Brain microvascular endothelial cell (primary cell): ENCODE results near the gene DLG2.

ENCODE experiments used
- DNase-seq: peaks from one replicate; pipeline ENCODE4 v3.0.0-alpha.2; 2020
- H3K27ac ChIP-seq: fragments of 250-450 bp; sonication (Bioruptor Pico); 2 replicates; pipeline ENCODE4 v1.5.1; 2020; ENCODE audit warnings: mild to moderate bottlenecking, moderate library complexity
- H3K27me3 ChIP-seq: fragments of 250-450 bp; sonication (Bioruptor Pico); replicated peaks from 2 replicates; pipeline ENCODE4 v1.5.1; 2020; ENCODE audit warnings: mild to moderate bottlenecking
- H3K36me3 ChIP-seq: fragments of 250-450 bp; sonication (Bioruptor Pico); replicated peaks from 2 replicates; pipeline ENCODE4 v1.5.1; 2020; ENCODE audit warnings: mild to moderate bottlenecking
- H3K4me3 ChIP-seq: 2 replicates; pipeline ENCODE4 v1.5.1; 2011; ENCODE audit warnings: low read depth, mild to moderate bottlenecking, control low read depth, low read length, moderate library complexity
- in situ Hi-C: cut with HindIII; loops from 2 replicates; pipeline ENCODE4 v1.10.0; 2017; ENCODE audit warnings: low sequenced_read_pairs, low pct_ligation_motif_present
- TF ChIP-seq, protein P1 (sequence below): IDR thresholded peaks from 2 replicates; pipeline ENCODE4 v1.5.1; 2011; ENCODE audit warnings: low read depth, mild to moderate bottlenecking, moderate library complexity, low read length, control low read depth, inconsistent platforms; ENCODE audit errors: missing control alignments

Gene DLG2

DNA sequence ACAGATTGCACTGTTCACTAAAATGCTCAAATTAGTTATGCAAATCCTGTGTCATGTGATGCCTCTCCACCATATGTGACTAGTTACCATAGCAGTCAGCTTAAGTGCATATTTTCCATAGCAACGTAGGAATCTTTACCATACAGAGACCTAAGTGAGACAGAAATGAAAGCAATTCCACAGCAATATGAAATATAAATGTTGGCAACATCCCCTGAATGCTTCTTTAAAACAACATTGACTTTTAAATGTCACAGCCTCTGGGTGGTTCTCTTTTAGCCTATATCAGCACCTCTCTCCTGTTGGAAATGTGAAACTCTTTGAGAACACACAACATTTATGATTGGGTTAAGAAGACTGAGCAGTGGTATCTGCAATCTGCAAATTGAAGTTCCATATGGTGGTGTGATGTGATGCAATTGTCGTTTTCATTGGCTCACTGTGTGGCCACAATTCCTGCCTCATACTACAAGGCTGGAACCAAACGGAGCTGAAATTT is 814.6 kb downstream of the DLG2 start:
- H3K4me3 ChIP-seq, result no peak overlapping the region

DNA sequence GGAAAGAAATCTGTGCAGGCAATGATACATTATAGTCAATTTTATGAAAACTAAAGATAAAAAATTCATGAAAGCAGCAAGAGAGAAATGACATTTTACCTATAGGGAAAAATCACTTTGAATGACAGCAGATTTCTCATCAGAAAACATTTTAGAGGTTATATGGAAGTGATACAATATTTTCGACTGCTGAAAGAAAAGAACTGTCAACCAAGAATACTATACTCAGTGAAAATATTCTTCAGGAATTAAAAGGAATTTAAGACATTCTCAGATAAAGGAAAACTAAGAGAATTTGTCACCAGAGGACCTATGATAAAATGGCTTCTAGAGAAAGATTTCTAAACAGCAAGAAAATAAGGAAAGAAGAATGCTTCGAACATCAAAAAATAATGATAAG is 820.8 kb downstream of the DLG2 start:
- Histone ChIP-seq H3K27ac (no peak overlapping the region), H3K4me3 (no peak overlapping the region), H3K27me3 (no peaks in the 10 kb centered on the region), H3K36me3 (no peaks in the 10 kb centered on the region)
- no peak for DNase-seq
- in situ Hi-C loops, result no loop called here
- TF ChIP-seq, protein P1, sequence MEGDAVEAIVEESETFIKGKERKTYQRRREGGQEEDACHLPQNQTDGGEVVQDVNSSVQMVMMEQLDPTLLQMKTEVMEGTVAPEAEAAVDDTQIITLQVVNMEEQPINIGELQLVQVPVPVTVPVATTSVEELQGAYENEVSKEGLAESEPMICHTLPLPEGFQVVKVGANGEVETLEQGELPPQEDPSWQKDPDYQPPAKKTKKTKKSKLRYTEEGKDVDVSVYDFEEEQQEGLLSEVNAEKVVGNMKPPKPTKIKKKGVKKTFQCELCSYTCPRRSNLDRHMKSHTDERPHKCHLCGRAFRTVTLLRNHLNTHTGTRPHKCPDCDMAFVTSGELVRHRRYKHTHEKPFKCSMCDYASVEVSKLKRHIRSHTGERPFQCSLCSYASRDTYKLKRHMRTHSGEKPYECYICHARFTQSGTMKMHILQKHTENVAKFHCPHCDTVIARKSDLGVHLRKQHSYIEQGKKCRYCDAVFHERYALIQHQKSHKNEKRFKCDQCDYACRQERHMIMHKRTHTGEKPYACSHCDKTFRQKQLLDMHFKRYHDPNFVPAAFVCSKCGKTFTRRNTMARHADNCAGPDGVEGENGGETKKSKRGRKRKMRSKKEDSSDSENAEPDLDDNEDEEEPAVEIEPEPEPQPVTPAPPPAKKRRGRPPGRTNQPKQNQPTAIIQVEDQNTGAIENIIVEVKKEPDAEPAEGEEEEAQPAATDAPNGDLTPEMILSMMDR, result no peak

More for the DNA sequence above, 814.6 kb downstream of the DLG2 start:
- DNase-seq, result peak; percentile 16
- TF ChIP-seq, protein P1, result no peak
- Histone ChIP-seq H3K27ac (no peak overlapping the region), H3K27me3 (no peaks in the 10 kb centered on the region), H3K36me3 (no peaks in the 10 kb centered on the region)
- in situ Hi-C loops, result no loop called here

DNA sequence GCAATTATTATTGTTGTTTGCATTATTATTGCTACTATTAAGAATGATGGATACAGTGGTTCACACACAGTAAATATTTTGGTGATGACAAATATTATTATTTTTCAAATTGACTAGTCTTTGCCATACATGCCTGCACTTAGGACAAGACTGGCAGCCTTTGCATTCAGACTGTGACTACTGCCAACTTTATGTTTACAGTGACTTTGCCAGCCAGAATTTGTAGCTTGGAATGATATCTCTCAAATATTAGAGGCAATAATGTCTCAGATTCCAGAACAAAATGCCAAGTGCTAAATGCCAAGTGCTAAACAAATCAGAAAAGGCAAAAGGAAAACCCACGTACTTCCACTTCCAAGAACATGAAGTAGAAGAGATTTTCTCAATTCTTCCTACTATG is 823.1 kb downstream of the DLG2 start:
- Histone ChIP-seq H3K27ac (no peak overlapping the region), H3K27me3 (no peaks in the 10 kb centered on the region), H3K36me3 (no peaks in the 10 kb centered on the region), H3K4me3 (no peak overlapping the region)
- in situ Hi-C loops, result no loop called here
- TF ChIP-seq, protein P1, result no peak
- no peak for DNase-seq

DNA sequence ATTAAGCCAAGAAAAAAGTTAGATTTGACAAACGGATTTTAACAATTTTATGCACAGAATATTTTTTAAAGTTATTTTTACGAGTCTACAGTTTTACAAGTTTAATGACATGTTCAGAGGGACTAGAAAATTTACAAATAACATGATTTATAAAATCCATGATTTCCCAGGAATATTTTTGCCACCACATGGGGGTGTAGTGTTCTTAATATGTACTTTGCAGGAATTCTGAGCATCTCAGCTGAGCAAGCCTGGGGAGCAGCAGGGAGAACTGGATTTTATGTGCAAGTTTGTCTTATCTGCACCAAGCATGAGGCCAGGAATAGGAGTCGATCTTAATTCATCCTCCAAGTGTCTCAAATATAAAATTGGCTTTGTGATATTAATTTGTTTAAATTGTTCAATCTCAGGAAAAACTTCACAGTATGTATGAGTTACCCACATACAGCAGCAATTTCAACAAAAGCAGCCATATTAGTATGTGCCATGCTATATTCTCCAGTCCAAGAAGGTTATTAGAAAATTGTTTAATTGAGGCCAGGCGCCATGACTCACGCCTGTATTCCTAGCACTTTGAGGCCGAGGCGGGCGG is 826.3 kb downstream of the DLG2 start:
- DNase-seq, result peak; percentile 56
- no peaks in the 10 kb centered on the region for H3K36me3 ChIP-seq
- in situ Hi-C loops, result no loop called here
- H3K4me3 ChIP-seq, result no peak overlapping the region
- H3K27me3 ChIP-seq, result no peaks in the 10 kb centered on the region
- TF ChIP-seq, protein P1, result peak; percentile 53
- H3K27ac ChIP-seq, result no peak overlapping the region

DNA sequence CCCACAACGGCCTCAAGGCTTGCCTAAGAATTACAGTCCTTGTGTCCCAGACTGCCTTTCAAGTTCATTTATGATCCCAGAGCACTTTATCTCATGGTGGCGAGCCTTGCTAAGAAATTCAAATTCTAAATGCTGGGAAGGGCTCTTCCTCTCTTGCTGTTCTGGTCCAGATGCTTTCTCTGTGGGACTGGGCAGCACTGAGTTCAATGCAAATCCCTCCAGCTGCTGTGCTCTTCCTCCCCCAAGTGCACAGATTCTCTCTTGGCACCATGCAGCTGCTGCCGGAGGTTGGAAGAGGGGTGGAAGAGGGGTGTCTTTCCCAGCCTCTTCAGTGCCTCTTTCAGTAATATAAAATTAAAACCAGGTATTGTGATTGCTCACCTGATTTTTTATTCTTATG is 828.0 kb downstream of the DLG2 start:
- Histone ChIP-seq H3K27me3 (no peaks in the 10 kb centered on the region), H3K27ac (no peak overlapping the region), H3K36me3 (no peaks in the 10 kb centered on the region), H3K4me3 (no peak overlapping the region)
- in situ Hi-C loops, result no loop called here
- no peak for DNase-seq
- TF ChIP-seq, protein P1, result no peak

DNA sequence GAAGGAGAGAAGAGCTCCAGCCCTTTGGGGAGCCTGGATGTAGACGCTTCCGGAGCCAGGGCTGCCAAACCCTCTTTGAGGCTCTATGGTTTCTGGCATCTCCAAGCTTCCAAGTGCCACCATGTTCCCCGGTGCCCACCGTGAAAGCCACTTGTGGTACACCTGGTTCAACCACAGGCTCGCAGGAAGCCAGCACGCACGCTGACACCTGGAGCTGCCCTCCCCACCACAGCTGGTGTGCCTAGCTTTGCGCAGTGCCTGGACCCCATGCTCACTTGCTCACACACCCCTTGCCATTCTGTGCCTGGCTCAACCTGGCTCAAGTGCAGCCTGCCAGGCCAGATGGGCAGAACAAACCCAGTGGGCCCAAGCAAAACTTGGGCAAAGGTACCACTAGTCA is 831.4 kb downstream of the DLG2 start:
- Histone ChIP-seq H3K4me3 (no peak overlapping the region), H3K36me3 (no peaks in the 10 kb centered on the region), H3K27me3 (no peaks in the 10 kb centered on the region), H3K27ac (no peak overlapping the region)
- in situ Hi-C loops, result no loop called here
- no peak for DNase-seq
- TF ChIP-seq, protein P1, result no peak
